ENCODE results near the gene JMJD8. TPM values are rescaled to one million over a fixed set of nuclear protein-coding genes. Genes with fewer than 3 reads are reported as not detected.

Gene JMJD8
- total RNA-seq, 1 donor from 2014 or later = 61.1 TPM

Other genes with a start within 250 kb of the JMJD8 start
- 121 and 124 TPM in 2 replicates for gene CAPN15, start 156.6 kb downstream of the JMJD8 start, total RNA-seq
- gene PRR35, start 123.9 kb downstream of the JMJD8 start, total RNA-seq = not detected in 2 replicates
- gene NHLRC4, start 117.3 kb downstream of the JMJD8 start, total RNA-seq = 1.1 TPM in 2 replicates
- gene PIGQ, start 114.4 kb downstream of the JMJD8 start, total RNA-seq = 43.2 and 50.3 TPM in 2 replicates
- gene RAB40C, start 94.3 kb downstream of the JMJD8 start, total RNA-seq = 12.5 and 16.5 TPM in 2 replicates
- gene WFIKKN1, start 53.3 kb downstream of the JMJD8 start, total RNA-seq = 0.44 and 0.45 TPM in 2 replicates
- 146 and 153 TPM in 2 replicates for gene METTL26, start 48.0 kb downstream of the JMJD8 start, total RNA-seq
- gene MCRIP2, start 42.5 kb downstream of the JMJD8 start, total RNA-seq = 71.2 and 73.0 TPM in 2 replicates
- gene WDR90, start 35.0 kb downstream of the JMJD8 start, total RNA-seq = 99.9 and 111 TPM in 2 replicates
- 172 and 183 TPM in 2 replicates for gene RHOT2, start 16.2 kb downstream of the JMJD8 start, total RNA-seq
- 1.1 and 1.2 TPM in 2 replicates for gene RHBDL1, start 8.7 kb downstream of the JMJD8 start, total RNA-seq
- 90.2 and 93.8 TPM in 2 replicates for gene STUB1, start 3.9 kb downstream of the JMJD8 start, total RNA-seq
- gene WDR24, start 6.1 kb upstream of the JMJD8 start, total RNA-seq = 22.4 and 24.1 TPM in 2 replicates
- gene FBXL16, start 21.5 kb upstream of the JMJD8 start, total RNA-seq = 6.4 and 6.8 TPM in 2 replicates
- gene METRN, start 30.8 kb upstream of the JMJD8 start, total RNA-seq = 27.7 and 30.2 TPM in 2 replicates
- 38.5 and 56.3 TPM in 2 replicates for gene ANTKMT, start 36.8 kb upstream of the JMJD8 start, total RNA-seq
- 6.9 and 8.0 TPM in 2 replicates for gene CCDC78, start 42.1 kb upstream of the JMJD8 start, total RNA-seq
- gene HAGHL, start 42.8 kb upstream of the JMJD8 start, total RNA-seq = 13.1 and 20.9 TPM in 2 replicates
- 39.5 and 42.5 TPM in 2 replicates for gene CIAO3, start 56.7 kb upstream of the JMJD8 start, total RNA-seq
- gene MSLN, start 76.4 kb upstream of the JMJD8 start, total RNA-seq = not detected in 2 replicates
- gene RPUSD1, start 104.0 kb upstream of the JMJD8 start, total RNA-seq = 43.9 and 45.0 TPM in 2 replicates
- 141 and 147 TPM in 2 replicates for gene CHTF18, start 104.3 kb upstream of the JMJD8 start, total RNA-seq
- not detected in 2 replicates for gene GNG13, start 116.4 kb upstream of the JMJD8 start, total RNA-seq

Data from activated CD4-positive, alpha-beta T cell treated with anti-CD3 and anti-CD28 coated beads, Interleukin-2, amount 10 ng/mL, durations not matched to agents 24 days and 14 days (primary cell).